Neural cell (in vitro differentiated cells): ENCODE results near the gene UBE2E1. TPM values are rescaled to one million over a fixed set of nuclear protein-coding genes. Genes with fewer than 3 reads are reported as not detected.

Source experiments
- H2AFZ ChIP-seq: fragments of 200-600, 300-800 bp; sonication (generic), shearing (Covaris generic); 2 replicates; pipeline ENCODE4 v1.6.0; 2014; ENCODE audit warnings: low read depth, mild to moderate bottlenecking, antibody characterized with exemption, low read length, moderate library complexity
- H3F3A ChIP-seq: fragments of 200-600 bp; shearing (Covaris generic); 2 replicates; pipeline ENCODE4 v1.6.1; 2016; ENCODE audit warnings: mild to moderate bottlenecking, moderate library complexity, mixed read lengths, antibody characterized with exemption, low read length; ENCODE audit not compliant: insufficient read depth, poor library complexity, severe bottlenecking
- H3K27ac ChIP-seq: fragments of 200-600, 300-800 bp; sonication (generic), shearing (Covaris generic); 2 replicates; pipeline ENCODE4 v1.5.1; 2014; ENCODE audit warnings: mild to moderate bottlenecking, low read length, moderate library complexity
- H3K27me3 ChIP-seq: fragments of 300-800, 200-600 bp; sonication (generic), shearing (Covaris generic); 2 replicates; pipeline ENCODE4 v1.6.0; 2014; ENCODE audit warnings: mild to moderate bottlenecking, low read depth, low read length, moderate library complexity; ENCODE audit not compliant: insufficient read depth
- H3K36me3 ChIP-seq: fragments of 300-800, 200-600 bp; sonication (generic), shearing (Covaris generic); 2 replicates; pipeline ENCODE4 v1.5.1; 2014; ENCODE audit warnings: mild to moderate bottlenecking, antibody characterized with exemption, low read length, moderate library complexity; ENCODE audit not compliant: insufficient read depth
- H3K4me2 ChIP-seq: fragments of 300-800, 200-600 bp; sonication (generic), shearing (Covaris generic); 2 replicates; pipeline ENCODE4 v1.6.0; 2014; ENCODE audit warnings: mild to moderate bottlenecking, low read length
- H3K4me3 ChIP-seq: fragments of 300-800, 200-600 bp; sonication (generic), shearing (Covaris generic); 2 replicates; pipeline ENCODE4 v1.5.1; 2014; ENCODE audit warnings: mild to moderate bottlenecking, low read length, moderate library complexity
- H3K79me2 ChIP-seq: fragments of 200-600 bp; shearing (Covaris generic); replicated peaks from 2 replicates; pipeline ENCODE4 v1.6.0; 2014; ENCODE audit warnings: mild to moderate bottlenecking, low read length, moderate library complexity; ENCODE audit not compliant: insufficient read depth
- H3K9ac ChIP-seq: fragments of 300-800, 200-600 bp; sonication (generic), shearing (Covaris generic); 2 replicates; pipeline ENCODE4 v1.6.1; 2016; ENCODE audit warnings: mild to moderate bottlenecking, low read length, mixed read lengths
- H3K9me2 ChIP-seq: fragments of 200-600 bp; shearing (Covaris generic); 2 replicates; pipeline ENCODE4 v1.6.1; 2016; ENCODE audit warnings: mild to moderate bottlenecking, low read length, mixed read lengths; ENCODE audit not compliant: insufficient read depth
- H3K9me3 ChIP-seq: fragments of 200-600, 300-800 bp; sonication (generic), shearing (Covaris generic); 2 replicates; pipeline ENCODE4 v1.6.1; 2016; ENCODE audit warnings: mild to moderate bottlenecking, mixed run types, low read length, moderate library complexity, mixed read lengths
- H4K20me1 ChIP-seq: fragments of 200-600 bp; shearing (Covaris generic); 2 replicates; pipeline ENCODE4 v1.6.1; 2016; ENCODE audit warnings: mild to moderate bottlenecking, mixed run types; ENCODE audit not compliant: insufficient read depth
- EP300 ChIP-seq: fragments of 450-650 bp; conservative IDR thresholded peaks from 2 replicates; pipeline ENCODE4 v1.6.1; 2014; ENCODE audit warnings: antibody characterized with exemption, mild to moderate bottlenecking, moderate library complexity; ENCODE audit not compliant: poor library complexity, severe bottlenecking
- EZH2 ChIP-seq: fragments of 200-600, 300-800 bp; shearing (Covaris generic), sonication (generic); IDR thresholded peaks from 2 replicates; pipeline ENCODE4 v1.6.1; 2014; ENCODE audit warnings: antibody characterized with exemption, low read length, borderline replicate concordance, mild to moderate bottlenecking; ENCODE audit not compliant: insufficient read depth, poor library complexity, severe bottlenecking
- MXI1 ChIP-seq: fragments of 450-650 bp; conservative IDR thresholded peaks from 2 replicates; pipeline ENCODE4 v1.6.1; 2014; ENCODE audit warnings: antibody characterized with exemption, mild to moderate bottlenecking; ENCODE audit not compliant: poor library complexity, severe bottlenecking
- POLR2AphosphoS5 ChIP-seq: IDR thresholded peaks from 2 replicates; pipeline ENCODE4 v1.6.1; 2012
- RAD21 ChIP-seq: fragments of 450-650 bp; conservative IDR thresholded peaks from 2 replicates; pipeline ENCODE4 v1.6.1; 2014; ENCODE audit warnings: antibody characterized with exemption, mild to moderate bottlenecking, moderate library complexity
- SMC3 ChIP-seq: fragments of 450-650 bp; conservative IDR thresholded peaks from 2 replicates; pipeline ENCODE4 v1.6.1; 2014; ENCODE audit warnings: antibody characterized with exemption, mild to moderate bottlenecking, moderate library complexity; ENCODE audit not compliant: poor library complexity
- TAF1 ChIP-seq: IDR thresholded peaks from 2 replicates; pipeline ENCODE4 v1.6.1; 2012; ENCODE audit warnings: low read depth
- polyA plus RNA-seq: library from polyadenylated mRNA; depleted of rRNA; stranded (reverse); fragments of >200 nt; gene quantifications from 2 replicates; pipeline ENCODE4 v1.2.3, GENCODE V29; 2014
- TF ChIP-seq, protein P1 (sequence below): fragments of 450-650 bp; IDR thresholded peaks from 2 replicates; pipeline ENCODE4 v1.5.1; 2014; ENCODE audit warnings: antibody characterized with exemption, mild to moderate bottlenecking, moderate library complexity; ENCODE audit not compliant: poor library complexity, severe bottlenecking
- TF ChIP-seq, protein P2 (sequence below): IDR thresholded peaks from 2 replicates; pipeline ENCODE4 v1.6.1; 2012; ENCODE audit warnings: borderline replicate concordance

UBE2E1 gene
- polyA plus RNA-seq, 1 donor from 2014 or later: 157 TPM

DNA sequence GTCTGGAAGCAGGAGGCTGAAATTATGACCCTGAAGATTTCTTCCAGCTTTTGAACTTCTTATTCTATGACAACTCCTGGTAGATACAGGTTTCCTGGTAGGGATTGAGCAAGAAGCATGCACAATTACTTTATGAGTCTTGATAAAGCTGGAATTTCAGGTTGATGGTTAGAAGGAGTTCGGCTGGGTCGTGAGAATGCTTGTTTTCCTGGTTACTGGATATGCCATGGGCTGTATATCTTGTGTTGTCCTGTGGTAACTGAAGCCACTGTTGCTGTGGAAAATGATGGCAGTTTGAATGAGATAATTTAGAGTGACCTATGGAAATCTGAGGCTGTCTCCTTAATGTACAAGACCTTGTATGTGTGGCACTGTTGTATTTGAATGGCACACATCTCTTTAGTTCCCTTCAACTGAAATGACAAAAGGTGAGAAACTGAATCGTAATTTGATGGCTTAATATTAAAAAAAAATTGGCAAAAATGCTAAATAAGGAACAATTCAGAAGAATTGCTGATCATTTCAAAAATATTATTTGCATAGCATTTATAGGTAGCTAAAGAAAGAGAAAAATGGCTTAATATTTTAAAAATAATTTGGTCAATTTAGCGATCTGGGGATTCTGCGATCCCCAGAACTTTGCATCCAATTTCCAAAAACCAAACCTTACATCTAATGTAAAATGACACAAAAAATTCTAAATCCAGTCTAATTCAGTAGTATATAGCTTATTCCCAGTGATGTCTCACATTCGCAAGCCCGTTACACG lies 1.1 kb upstream of the UBE2E1 start:
- peak overlapping the region; percentile 79 for H3K4me3 ChIP-seq
- no peak overlapping the region for H3K9ac ChIP-seq
- TF ChIP-seq MXI1 (no peak), POLR2AphosphoS5 (no peak), TAF1 (no peak), SMC3 (no peak), EP300 (no peak), RAD21 (no peak)
- TF ChIP-seq, protein P1, sequence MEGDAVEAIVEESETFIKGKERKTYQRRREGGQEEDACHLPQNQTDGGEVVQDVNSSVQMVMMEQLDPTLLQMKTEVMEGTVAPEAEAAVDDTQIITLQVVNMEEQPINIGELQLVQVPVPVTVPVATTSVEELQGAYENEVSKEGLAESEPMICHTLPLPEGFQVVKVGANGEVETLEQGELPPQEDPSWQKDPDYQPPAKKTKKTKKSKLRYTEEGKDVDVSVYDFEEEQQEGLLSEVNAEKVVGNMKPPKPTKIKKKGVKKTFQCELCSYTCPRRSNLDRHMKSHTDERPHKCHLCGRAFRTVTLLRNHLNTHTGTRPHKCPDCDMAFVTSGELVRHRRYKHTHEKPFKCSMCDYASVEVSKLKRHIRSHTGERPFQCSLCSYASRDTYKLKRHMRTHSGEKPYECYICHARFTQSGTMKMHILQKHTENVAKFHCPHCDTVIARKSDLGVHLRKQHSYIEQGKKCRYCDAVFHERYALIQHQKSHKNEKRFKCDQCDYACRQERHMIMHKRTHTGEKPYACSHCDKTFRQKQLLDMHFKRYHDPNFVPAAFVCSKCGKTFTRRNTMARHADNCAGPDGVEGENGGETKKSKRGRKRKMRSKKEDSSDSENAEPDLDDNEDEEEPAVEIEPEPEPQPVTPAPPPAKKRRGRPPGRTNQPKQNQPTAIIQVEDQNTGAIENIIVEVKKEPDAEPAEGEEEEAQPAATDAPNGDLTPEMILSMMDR: no peak
- no peaks in the 10 kb centered on the region for H3K36me3 ChIP-seq
- no peaks in the 10 kb centered on the region for H3K79me2 ChIP-seq
- H3K27me3 ChIP-seq: no peaks in the 10 kb centered on the region
- no peaks in the 10 kb centered on the region for H4K20me1 ChIP-seq
- no peaks in the 10 kb centered on the region for H3F3A ChIP-seq
- H3K4me2 ChIP-seq: no peak overlapping the region
- no peak overlapping the region for H2AFZ ChIP-seq
- no peak overlapping the region for H3K27ac ChIP-seq
- no peaks in the 10 kb centered on the region for H3K9me3 ChIP-seq
- H3K9me2 ChIP-seq: no peaks in the 10 kb centered on the region

DNA sequence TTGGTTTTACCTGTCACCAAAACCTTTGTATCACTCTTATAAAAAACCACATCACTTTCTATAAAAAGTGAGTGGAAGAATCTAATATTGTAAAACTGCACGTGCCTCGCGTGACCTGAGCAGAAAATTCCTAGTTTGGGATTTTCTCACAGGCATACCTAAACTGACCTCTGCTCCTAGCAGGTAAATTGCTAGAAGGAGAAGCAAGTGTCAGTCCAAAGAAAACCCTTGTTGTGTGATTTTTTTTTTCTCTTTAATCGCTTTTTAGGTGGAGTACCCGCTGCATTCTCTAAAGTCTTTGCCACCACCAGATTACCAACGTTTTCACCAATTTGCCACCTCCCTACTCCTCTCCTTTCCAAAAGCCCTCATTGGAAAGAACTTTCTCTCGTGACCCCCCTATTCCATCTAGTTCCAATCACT lies 534 bp upstream of the UBE2E1 start:
- Histone ChIP-seq H3F3A (no peaks in the 10 kb centered on the region), H3K9me2 (no peaks in the 10 kb centered on the region), H3K4me3 (peak overlapping the region; percentile 79), H3K4me2 (peak overlapping the region; percentile 83), H3K36me3 (no peaks in the 10 kb centered on the region), H3K27ac (no peak overlapping the region), H3K9ac (peak overlapping the region; percentile 73), H3K79me2 (no peaks in the 10 kb centered on the region), H3K9me3 (no peaks in the 10 kb centered on the region), H4K20me1 (no peaks in the 10 kb centered on the region), H2AFZ (peak overlapping the region; percentile 4), H3K27me3 (peaks cover 5% of the 10 kb centered on the region)
- TF ChIP-seq, protein P2, sequence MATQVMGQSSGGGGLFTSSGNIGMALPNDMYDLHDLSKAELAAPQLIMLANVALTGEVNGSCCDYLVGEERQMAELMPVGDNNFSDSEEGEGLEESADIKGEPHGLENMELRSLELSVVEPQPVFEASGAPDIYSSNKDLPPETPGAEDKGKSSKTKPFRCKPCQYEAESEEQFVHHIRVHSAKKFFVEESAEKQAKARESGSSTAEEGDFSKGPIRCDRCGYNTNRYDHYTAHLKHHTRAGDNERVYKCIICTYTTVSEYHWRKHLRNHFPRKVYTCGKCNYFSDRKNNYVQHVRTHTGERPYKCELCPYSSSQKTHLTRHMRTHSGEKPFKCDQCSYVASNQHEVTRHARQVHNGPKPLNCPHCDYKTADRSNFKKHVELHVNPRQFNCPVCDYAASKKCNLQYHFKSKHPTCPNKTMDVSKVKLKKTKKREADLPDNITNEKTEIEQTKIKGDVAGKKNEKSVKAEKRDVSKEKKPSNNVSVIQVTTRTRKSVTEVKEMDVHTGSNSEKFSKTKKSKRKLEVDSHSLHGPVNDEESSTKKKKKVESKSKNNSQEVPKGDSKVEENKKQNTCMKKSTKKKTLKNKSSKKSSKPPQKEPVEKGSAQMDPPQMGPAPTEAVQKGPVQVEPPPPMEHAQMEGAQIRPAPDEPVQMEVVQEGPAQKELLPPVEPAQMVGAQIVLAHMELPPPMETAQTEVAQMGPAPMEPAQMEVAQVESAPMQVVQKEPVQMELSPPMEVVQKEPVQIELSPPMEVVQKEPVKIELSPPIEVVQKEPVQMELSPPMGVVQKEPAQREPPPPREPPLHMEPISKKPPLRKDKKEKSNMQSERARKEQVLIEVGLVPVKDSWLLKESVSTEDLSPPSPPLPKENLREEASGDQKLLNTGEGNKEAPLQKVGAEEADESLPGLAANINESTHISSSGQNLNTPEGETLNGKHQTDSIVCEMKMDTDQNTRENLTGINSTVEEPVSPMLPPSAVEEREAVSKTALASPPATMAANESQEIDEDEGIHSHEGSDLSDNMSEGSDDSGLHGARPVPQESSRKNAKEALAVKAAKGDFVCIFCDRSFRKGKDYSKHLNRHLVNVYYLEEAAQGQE: peak; percentile 11
- TF ChIP-seq EP300 (no peak), SMC3 (no peak), TAF1 (peak; percentile 2), POLR2AphosphoS5 (no peak), MXI1 (no peak), RAD21 (no peak), EZH2 (no peak)
